ENCODE data around the gene SPACA4. TPM values are rescaled to one million over a fixed set of nuclear protein-coding genes. Genes with fewer than 3 reads are reported as not detected.

The SPACA4 gene
- total RNA-seq, 1 donor from 2014 or later = not detected

- DNase-seq = no peak
Observed at GRCh38 chr19:48596679-48597465, 9.7 kb upstream of the SPACA4 start.

GRCh38 chr19:48598996-48599700, 7.4 kb upstream of the SPACA4 start:
- DNase-seq = no peak

- no peak for DNase-seq
Observed at GRCh38 chr19:48600679-48601417, 5.7 kb upstream of the SPACA4 start.

GRCh38 chr19:48603001-48603400, 3.5 kb upstream of the SPACA4 start:
- no peak for DNase-seq

- DNase-seq = no peak
Observed at GRCh38 chr19:48603449-48603848, 3.1 kb upstream of the SPACA4 start.

- no peak for DNase-seq
Observed at GRCh38 chr19:48603850-48604249, 2.7 kb upstream of the SPACA4 start.

- DNase-seq = no peak
Observed at GRCh38 chr19:48607359-48607755, 815 bp downstream of the SPACA4 start.

GRCh38 chr19:48608798-48609263, 2.3 kb downstream of the SPACA4 start:
- peak; percentile 53 for DNase-seq

GRCh38 chr19:48609571-48610108, 3.1 kb downstream of the SPACA4 start:
- DNase-seq = no peak

GRCh38 chr19:48611872-48612271, 5.3 kb downstream of the SPACA4 start:
- no peak for DNase-seq

- no peak for DNase-seq
Observed at GRCh38 chr19:48613024-48613851, 6.7 kb downstream of the SPACA4 start.

GRCh38 chr19:48613852-48614435, 7.4 kb downstream of the SPACA4 start:
- DNase-seq = no peak

- peak; percentile 71 for DNase-seq
Observed at GRCh38 chr19:48614436-48615230, 8.1 kb downstream of the SPACA4 start, which contains the start of gene FAM83E. Gene FAM83E (minus strand): TSS chr19:48615076. CDS start chr19:48613372, 1,704 bp downstream.

GRCh38 chr19:48615231-48616040, 8.9 kb downstream of the SPACA4 start:
- DNase-seq = no peak

- no peak for DNase-seq
Observed at GRCh38 chr19:48616041-48616436, 9.5 kb downstream of the SPACA4 start.

- DNase-seq = no peak
Observed at GRCh38 chr19:48616491-48617056, 10.0 kb downstream of the SPACA4 start.

- no peak for DNase-seq
Observed at GRCh38 chr19:48617146-48617937, 10.8 kb downstream of the SPACA4 start.

- DNase-seq = no peak
Observed at GRCh38 chr19:48618278-48618915, 11.9 kb downstream of the SPACA4 start.
